ENCODE measurements around the gene NID1.
"Not testable (repeated sequence)": the region's sequence is repeated elsewhere in the genome, so short reads cannot be mapped to it uniquely, and the experiment has no call there.

The NID1 gene

DNA sequence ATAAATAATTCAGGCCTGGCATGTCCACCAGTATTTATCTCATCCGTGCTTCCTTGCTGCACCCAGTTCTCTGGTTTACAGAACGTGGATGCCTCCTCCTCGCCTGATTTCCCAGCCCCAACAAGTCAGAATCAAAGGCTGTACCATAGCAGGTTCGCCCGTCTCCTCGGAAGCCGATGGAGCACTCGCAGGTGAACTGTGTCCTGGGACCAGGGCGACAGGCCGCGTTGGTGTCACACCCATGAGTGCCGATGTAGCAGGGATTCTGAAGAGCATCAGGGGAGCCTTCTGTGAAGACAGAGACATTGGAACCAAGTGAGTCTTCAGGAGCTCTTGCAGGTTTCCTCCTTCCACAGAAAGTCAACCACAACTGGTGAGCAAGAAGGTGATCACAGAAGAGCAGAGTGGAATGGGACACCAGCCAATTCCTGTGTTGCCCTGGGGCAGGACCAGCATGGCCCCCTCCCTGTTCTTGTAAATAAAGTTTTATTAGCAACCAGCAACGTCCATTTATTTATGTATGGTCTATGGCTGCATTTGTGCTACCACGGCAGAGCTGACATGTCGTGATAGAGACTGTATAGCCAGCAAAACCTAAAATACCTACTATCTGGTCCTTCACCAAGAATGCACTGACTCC is 40.8 kb downstream of the NID1 start:
- no peak for DNase-seq (ENCODE audit: low spot score)

DNA sequence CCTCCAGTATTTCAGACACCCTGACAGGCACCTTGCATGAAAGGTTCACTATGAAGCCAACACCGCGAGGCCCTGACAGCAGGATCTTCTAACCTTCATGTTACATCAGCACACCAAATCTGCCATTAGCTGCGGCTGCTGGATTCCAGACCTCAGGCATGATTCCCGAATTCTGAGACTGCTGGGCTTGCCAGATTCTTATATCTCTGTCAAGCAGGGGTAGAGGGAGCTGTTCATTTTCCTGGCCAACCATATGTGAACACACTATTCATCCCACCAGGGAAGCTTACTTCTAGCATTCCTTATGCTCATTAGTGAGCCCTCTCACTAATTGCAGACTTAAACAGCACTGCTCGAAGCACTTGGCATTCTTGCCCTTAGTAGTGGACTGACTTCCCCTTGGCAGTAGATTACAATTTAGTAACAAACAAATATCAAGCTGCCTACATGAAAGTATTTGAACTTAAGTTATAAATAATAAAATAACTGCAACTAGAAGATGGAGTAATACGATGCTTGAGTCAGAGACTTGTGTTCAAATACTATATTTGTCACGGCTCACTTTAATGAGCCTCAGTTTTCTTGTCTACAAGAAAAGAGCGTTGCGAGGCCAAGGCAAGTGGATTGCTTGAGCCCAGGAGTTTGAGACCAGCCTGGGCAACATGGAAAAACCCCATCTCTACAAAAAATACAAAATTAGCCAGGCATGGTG is 43.3 kb downstream of the NID1 start:
- DNase-seq (ENCODE audit: low spot score), result no peak

DNA sequence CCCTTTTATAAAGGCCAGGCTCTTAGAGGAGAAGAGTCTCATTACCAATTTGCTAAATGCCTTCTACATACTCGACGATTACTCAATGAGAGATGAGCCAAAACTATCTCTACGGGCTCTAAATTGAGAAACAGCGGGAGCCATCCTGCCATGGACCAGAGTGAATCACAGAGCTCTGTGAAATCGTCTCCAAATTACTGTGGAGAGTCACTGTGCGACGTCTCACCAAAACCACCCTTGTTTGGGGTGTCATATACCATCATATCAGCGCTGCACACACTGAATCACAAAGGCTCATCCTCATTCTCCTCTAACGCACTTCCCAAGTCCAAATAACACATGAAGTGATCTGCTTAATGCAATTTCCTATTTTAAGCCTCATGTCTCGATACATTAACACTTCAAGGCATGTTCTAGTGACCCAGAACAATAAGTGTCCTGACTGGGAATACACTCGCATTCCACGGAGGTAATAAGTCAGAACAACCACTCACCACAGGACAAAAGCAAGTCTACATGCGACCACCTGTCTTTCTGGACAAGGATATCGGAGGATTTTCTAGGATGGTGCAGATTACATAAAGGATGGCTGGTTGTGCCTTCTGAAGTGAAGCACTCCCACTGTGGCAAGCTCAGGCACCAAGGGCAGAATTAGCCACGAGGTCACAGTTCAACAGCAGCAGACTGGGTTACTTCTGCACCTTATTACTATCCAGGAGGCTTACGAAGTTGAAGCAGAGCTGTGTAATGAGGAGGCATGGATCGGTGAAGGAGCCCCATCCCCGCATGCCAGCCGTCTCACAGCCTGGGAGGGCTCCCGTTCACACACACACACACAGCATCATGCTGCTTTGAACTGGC is 44.3 kb downstream of the NID1 start:
- DNase-seq (ENCODE audit: low spot score), result peak; percentile 81

DNA sequence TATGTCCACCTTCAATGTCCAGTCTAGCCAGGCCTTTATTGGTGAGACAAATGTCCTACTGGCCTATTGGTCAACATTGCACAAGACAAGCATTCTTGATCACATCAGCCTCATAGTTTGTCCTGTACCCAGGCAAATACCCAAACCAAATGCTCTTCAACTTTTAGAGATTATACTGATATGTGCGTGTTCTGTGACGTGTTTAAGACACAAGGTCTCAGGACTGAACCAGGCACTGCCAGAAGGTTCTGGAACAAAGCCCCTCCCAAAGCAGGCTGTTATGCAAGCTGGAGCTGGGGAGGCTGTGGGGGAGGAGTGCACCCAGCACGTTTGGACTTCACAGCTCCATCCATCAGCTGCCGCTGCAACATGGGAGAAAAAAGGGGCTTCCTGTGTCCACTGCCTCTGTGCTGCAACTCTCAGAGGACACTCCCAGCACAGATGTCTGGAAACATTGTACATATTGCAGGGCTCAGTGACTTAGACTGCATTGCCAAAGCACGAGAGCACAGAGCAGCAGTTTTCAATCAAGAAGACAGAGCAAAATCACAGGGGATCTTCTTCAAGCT is 45.9 kb downstream of the NID1 start:
- peak; percentile 56 for DNase-seq (ENCODE audit: low spot score)

DNA sequence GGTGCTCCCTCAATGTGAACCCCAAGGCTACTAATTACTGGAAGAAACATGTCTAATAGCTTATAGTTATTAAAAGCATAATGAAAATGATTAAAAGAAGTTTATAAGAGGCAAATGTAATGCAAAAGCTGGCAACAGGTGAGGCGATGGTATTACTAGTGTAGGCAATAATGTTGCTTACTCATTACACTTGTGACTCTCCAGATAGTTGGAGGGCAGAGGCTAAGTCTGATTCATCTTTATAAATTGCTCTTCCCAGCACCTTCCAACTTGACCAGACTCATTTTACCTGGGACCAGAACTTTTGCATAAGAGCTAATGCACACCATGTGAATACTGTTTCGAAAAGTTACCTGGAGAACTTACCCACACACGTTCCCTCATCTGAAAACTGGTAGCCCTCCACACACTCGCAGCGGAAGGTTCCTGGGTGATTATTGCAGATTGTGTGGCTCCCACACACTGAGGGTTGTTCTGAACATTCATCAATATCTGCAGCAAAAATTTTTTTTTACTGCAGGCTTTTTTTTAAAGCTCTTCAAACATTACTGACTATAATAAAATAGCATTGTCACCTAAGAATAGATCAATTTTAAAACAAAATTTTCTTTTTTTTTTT is 48.0 kb downstream of the NID1 start:
- DNase-seq (ENCODE audit: low spot score), result no peak

DNA sequence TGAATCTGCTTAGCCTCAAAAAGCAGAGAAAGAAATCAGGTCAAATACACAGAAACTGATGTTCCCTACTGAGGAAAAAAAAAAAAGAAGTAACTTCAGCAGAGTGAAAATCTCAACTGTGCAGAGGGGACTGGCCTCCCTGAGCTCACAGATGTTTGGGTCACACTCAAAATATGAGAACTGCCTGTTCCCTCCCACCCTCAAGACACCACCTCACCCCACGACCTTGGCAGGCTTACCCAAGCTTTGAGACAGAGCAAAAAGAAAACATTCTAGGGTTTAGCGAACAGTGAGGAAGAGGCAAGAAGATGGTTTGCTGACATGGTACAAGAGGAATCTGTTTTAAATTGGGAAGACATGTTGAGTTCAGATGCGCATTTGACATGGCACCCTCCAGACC is 48.8 kb downstream of the NID1 start:
- DNase-seq (ENCODE audit: low spot score), result peak; percentile 30

DNA sequence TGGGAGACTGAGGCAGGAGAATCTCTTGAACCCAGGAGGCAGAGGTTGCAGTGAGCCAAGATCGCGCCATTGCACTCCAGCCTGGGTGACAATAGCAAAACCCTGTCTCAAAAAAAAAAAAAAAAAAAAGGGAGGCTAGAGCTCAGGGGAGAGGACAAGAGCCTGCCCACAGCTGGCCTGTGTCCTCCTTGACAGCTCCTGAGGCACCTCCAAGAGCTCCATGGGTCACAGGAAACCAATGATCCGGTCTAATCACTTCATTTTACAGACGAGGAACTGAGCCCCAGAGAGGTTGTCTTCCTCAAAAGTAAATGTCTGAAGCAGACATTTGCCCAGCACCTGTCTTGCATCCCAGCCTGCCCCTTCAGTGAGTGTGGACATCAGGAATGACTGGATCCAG is 49.4 kb downstream of the NID1 start:
- DNase-seq (ENCODE audit: low spot score), result no peak

DNA sequence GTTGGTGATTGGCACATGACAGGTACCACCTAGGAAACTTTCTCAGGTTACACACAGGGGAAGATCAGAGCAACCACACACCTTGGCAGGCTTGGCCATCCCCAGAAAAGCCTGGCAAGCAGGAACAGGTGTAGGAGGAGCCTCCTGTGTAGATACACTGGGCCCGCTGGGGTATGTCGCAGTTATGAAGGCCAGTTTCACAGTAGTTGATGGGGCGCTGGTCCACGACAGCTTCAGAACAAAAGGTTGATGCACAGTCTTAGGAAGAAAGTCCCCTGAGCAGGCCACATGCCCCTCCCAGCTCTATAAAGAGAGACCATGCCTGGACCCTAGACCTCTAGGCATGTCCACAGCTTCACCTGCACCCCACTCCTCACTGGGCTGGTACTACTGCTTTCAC is 51.6 kb downstream of the NID1 start:
- no peak for DNase-seq (ENCODE audit: low spot score)

DNA sequence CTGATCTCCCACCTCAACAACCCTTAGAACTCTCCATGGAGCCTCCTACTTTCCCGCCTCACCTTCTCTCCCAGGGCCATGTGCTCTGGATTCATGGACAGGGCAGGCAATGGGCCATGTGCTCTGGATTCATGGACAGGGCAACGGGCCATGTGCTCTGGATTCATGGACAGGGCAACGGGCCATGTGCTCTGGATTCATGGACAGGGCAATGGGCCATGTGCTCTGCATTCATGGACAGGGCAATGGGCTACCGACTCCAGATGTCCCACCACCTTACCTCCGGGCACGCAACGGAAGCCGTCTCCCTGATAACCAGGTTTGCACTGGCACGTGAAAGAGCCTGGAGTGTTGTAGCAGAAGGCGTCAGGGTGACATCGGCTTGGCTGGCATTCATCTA is 53.2 kb downstream of the NID1 start:
- no peak for DNase-seq (ENCODE audit: low spot score)

DNA sequence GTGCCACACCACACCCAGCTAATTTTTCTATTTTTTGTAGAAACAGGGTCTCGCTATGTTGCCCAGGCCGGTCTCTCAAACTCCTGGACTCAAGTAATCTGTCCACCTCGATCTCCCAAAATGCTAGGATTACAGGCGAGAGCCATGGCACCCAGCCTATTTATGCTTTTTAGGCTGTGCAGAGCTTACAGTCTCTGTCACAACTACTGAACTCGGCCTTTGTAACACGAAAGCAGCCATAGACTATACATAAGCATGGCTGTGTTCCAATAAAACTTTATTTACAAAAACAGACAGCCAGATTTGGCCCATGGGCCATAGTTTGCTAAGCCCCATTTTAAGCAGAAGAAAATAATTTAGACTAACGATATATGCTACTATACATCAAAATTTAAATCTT is 54.4 kb downstream of the NID1 start:
- no peak for DNase-seq (ENCODE audit: low spot score)

DNA sequence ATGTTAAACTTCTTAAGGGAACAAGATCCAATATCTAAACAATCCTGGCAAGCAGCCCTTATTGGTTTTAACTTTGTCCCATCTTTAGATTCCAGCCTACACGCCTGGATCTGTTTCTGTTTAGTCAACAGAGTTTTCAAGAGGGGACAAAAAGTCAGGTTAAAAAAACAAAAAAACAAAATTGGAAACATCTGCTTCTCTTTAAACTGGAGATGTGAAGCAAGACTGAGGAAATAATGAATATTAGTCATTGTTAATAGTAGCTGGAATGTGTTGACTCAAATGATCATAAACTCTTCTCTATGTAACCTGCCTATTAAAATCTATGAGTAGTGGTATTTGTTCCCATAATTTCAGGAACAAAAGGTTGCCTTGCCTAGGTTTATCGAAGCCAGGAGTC is 55.0 kb downstream of the NID1 start:
- DNase-seq (ENCODE audit: low spot score), result peak; percentile 60

DNA sequence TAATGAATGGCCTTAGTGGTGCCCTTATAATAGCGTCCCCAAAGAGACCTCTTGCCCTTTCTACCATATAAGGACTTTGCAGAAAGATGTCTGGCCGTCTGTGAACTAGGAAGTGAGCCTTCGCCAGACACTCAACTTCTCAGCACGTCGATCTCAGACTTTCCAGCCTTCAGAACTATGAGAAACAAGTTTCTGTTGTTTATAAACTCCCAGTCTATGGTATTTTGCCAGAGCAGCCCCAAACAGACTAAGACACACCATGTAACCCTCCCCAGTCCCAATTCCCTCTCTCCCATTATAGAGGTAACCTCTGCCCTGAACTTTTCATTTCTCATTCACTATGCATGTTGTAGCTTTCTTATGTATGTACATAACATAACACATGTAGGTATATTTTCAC is 55.7 kb downstream of the NID1 start:
- DNase-seq (ENCODE audit: low spot score), result no peak

DNA sequence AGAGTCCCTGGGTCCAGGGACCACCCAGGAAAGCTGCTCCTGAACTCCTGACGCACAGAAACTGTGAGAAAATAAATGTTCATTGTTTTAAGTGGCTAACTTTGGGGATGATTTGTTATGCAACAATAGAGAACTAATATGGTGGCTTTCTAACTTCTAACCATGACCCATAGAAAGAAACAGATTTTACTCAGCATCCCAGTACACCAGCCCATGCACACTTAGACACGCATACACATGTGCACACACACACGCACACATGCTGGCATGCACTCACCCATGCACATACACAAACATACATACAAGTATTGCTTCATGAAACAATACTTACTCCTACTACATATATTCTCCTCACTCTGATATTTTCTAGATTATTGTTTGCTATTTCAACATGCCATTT is 57.1 kb downstream of the NID1 start:
- DNase-seq (ENCODE audit: low spot score), result no peak

DNA sequence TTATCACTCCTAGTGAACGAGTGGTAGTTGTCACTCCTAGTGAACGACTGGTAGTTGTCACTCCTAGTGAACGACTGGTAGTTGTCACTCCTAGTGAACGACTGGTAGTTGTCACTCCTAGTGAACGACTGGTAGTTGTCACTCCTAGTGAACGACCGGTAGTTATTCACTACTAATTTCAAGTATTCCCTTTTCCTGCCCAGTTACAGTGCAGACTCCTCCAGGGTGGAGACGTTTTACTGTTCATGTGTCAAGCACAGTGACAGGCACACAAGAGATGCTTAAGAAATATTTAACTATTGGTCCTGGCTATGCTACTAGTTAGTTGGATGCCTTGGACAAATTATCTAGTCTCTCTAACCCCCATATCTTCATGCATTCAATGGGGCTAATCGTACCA is 61.8 kb downstream of the NID1 start:
- not testable (repeated sequence) for DNase-seq (ENCODE audit: low spot score)

DNA sequence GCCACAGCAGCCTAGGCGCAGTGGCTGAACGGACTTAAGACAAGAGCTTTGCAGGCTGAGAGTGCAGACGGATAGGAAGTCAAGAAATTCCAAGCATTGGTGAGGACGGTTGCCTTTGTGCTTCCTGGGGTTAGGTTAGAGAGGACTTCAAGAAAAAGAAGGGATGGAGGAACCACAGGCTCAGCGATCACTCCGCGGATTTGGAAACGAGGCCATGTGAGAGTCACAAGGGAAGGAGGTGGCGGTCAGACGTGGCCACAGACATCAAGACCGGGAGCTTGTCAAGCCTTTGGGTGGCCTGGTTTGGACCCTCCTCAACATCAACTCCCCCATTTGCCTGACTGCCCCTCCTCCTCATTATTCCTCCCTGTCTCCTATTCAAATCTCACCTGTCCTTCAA is 62.3 kb downstream of the NID1 start:
- DNase-seq (ENCODE audit: low spot score), result no peak

DNA sequence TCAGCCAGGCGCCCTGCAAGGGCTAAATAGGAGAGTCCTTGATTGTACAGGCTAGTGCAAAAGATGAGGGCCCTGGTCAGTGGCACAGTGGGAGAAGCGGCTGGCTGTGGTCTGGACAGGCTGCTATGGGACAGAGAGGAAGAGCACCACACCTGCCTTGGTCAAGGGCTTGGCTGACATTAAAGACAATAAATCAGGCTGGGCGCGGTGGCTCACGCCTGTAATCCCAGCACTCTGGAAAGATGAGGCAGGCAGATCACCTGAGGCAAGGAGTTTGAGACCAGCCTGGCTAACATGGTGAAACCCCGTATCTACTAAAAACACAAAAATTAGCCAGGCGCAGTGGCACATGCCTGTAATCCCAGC is 62.9 kb downstream of the NID1 start:
- DNase-seq (ENCODE audit: low spot score), result no peak

DNA sequence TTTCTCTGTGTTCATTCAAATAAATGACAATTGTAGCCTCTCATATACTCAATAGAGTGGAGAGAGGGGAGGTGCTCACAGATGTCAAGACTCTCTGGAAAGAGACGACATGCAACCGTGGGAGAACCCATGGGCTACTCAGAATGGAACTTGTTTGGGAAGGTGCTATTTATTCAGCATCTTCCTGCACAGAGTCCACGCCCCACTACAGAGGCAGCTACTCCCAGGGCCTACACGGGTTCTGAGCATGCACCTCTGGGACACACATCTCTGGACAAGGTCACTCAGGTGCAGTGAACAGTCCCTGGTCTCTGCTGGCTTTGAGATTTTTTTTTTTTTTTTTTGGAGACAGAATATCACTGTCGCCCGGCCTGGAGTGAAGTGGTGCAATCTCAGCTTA is 64.1 kb downstream of the NID1 start:
- no peak for DNase-seq (ENCODE audit: low spot score)

DNA sequence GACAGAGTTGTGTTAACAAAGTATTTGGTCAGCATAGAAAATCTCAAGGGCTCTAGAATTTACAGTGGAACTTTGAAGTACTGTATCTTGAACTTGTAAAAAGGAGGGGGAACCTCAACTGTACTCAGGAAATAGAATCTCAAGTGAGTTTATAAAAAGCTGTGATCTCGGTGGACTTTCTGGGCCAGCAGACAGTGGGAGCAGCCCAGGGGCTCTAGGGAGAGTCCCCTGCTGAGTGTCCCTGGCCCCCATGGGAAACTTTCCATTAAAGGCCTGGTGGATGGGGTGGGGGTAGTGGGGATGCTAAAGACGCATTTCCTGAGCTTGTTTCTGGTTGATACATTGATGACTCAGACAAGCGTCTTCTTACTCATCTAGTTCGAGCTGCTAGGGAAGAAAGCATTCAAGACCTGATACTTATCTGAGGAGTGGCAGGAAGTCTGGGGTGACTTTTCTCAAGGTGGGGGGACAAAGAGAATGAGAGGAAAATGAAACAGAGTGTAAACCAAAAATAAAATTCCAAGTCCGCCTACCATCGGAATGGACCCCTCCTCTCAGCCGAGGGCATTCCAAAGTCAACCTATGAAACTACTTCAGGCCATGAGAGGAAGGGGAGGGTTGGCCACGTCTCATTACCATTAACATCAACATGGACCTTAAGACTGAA is 65.5 kb downstream of the NID1 start:
- peak; percentile 71 for DNase-seq (ENCODE audit: low spot score)

DNA sequence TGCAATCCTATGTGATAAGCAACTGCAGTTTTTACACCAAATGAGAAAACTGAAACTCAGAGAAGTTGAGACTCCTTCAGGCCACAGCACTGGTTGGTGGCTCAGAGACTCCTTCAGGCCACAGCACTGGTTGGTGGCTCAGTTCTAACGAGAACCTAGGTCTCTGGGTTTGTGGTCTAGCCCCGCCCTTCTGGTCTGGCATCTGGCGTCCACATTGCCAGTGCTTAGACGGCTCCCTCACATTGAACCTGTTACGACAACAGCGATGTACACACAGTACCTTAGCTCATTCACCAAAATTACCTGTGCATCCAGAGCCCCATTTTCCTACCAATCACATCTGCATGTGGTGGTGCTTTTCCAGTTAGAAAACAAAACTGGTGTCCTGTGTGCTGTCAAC is 66.1 kb downstream of the NID1 start:
- DNase-seq (ENCODE audit: low spot score), result no peak

DNA sequence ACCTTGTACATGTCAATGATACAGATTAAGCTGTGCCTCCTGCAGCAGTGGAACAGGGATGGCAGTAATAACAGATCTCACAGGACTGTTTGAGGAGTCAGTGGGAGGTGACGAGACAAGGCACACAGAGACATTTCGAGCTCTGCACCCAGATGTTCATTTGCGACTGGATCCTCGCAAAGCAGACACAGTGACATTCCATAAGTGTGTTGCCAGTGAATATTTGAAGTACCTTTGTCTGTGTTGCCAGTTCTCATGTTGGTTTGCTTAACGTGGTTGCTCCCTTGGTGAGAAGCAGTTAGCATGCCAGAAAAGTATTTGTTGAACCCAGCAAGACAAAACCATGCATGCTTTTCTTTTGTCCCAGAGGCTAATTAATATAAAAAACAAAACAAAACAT is 67.0 kb downstream of the NID1 start:
- DNase-seq (ENCODE audit: low spot score), result no peak

DNA sequence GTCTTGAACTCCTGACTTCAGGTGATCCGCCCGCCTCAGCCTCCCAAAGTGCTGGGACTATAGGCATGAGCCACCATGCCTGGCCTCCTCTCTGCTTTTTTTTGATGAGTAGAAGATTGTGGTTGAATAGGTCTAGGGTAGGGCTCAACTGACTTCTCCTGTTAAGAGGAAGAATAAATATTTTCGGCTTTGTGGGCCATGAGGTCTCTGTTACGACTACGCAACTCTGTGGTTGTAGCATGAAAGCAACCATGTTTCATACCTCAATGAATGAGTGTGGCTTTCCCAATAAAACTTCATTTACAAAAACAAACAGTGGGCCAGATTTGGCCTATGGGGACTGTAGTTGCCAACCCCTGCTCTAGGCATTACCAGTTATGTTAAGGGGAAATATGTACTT is 67.8 kb downstream of the NID1 start:
- DNase-seq (ENCODE audit: low spot score), result no peak

Data from AG20443 (cell line).